HG03439 (cell line): ENCODE data around the gene FRMD4B.
A peak's percentile ranks its signal among the peaks of the same experiment; 100 is the strongest.
"Not testable (repeated sequence)": the region's sequence is repeated elsewhere in the genome, so short reads cannot be mapped to it uniquely, and the experiment has no call there.

ENCODE experiments used
- ATAC-seq: cut with Tn5 transposase; IDR thresholded peaks from one replicate; pipeline ENCODE4 v1.9.1; 2021; ENCODE audit warnings: mild to moderate bottlenecking, moderate library complexity; ENCODE audit not compliant: unreplicated experiment

The FRMD4B gene

GRCh38 chr3:69325151-69325550 lies 60.7 kb downstream of the FRMD4B start:
- ATAC-seq: no peak

DNA sequence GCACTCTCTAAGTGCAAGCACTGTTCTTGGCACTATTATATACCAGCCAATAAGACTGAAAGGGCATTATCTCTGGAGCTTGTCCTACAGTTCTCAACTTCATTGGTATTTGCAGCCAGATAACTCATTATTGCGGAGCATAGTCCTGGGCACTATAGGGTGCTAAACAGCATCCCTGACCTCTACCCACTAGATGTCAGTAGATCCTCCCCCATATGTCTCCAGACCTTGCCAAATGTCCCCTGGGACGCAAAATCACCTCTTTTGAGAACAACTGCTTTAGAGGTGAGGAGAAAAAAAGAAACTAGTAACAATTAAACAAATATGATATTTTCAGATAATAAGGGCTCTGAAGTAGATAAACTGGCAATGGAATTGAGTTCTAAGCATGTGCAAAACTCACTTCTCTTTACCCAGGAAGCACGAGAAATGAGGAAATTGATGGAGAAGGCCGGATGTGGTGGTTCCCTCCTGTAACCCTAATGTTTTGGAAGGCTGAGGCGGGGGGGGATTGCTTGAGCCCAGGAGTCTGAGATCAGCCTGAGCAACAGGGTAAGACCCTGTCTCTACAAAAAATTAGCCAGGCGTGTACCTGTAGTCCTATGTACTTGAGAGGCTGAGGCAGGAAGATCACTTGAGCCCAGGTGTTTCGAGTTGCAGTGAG lies 61.4 kb downstream of the FRMD4B start:
- peak; percentile 46 for ATAC-seq

DNA sequence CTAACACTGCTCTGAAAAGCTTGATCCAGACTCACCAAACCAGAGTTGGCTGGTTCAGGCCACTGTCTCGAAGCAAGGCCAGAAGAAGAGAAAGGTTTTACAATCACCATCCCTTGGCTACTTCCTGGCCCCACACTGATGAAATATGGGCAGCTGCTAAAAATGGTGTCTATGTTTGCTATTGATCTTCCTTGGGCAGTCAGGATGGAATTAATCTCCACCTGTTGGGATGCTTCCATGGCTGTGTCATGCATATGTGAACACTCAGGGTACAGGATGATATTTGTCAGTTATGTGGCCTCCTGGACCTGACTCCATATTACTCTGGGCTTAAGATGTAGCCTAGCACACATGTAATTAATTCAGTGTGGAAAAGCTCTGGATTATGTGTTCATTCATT lies 61.9 kb downstream of the FRMD4B start:
- no peak for ATAC-seq

- not testable (repeated sequence) for ATAC-seq
Observed at GRCh38 chr3:69322512-69322911, 63.4 kb downstream of the FRMD4B start.

- ATAC-seq: no peak
Observed at GRCh38 chr3:69322158-69322509, 63.8 kb downstream of the FRMD4B start.

DNA sequence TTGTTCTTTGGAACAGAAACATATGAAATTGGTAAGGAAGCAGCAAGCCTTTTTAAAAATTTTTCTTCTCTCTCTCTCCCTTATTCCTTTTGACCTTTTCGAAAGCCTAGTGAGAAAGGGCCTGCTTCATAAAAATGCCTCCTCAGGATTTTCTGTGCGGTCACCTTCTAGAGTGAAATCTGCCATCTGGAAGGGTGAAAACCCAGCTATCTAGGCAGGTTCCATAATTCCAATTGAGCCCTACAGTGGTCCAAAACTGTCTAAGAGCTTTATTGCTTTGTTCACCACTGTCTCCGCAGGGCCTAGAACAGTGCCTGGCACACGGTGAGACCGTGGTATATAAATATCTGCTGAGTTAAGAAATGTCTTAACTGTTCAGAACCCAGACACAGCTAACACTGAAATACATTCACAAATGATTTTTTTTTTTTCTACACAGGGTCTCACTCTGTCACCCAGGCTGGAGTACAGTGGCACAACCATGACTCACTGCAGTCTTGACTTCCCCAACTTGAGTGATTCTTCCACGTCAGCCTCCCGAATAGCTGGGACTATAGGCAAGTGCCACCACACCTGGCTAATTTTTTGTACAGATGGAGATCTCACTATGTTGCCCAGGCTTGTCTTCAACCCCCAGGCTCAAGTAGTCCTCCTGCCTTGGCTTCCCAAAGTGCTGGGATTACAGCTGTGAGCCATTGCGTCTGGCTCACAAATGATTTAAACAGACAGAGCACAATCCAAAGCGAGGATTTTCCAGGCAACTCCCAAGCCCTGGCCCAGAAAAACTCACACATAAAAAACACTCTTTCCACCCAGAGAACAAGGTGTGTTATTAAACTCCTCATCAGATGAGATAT lies 64.4 kb downstream of the FRMD4B start:
- no peak for ATAC-seq

- no peak for ATAC-seq
Observed at GRCh38 chr3:69320871-69321271, 65.0 kb downstream of the FRMD4B start.

- no peak for ATAC-seq
Observed at GRCh38 chr3:69319652-69320051, 66.2 kb downstream of the FRMD4B start.

- ATAC-seq: no peak
Observed at GRCh38 chr3:69318410-69318809, 67.5 kb downstream of the FRMD4B start.

GRCh38 chr3:69313251-69313650 lies 72.6 kb downstream of the FRMD4B start:
- ATAC-seq: no peak

DNA sequence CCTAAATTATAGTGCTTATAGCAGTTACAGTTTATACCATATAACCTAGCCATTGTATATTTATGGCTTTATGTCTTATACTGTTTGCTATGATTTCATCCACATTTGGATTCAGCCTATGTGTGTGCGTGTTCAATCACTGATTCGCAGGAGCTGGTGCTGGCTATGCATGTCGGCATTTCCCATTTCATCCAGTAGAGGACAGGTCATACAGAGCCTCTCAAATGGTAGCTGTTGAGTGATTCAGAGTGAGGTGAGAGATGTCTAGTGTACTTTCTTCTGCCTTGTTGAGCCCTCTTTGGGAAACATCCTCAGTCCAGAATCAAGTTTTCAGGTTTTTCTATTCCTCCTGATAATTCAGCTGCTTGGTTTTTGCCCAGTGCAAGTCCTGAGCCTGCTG lies 76.1 kb downstream of the FRMD4B start:
- ATAC-seq: no peak

DNA sequence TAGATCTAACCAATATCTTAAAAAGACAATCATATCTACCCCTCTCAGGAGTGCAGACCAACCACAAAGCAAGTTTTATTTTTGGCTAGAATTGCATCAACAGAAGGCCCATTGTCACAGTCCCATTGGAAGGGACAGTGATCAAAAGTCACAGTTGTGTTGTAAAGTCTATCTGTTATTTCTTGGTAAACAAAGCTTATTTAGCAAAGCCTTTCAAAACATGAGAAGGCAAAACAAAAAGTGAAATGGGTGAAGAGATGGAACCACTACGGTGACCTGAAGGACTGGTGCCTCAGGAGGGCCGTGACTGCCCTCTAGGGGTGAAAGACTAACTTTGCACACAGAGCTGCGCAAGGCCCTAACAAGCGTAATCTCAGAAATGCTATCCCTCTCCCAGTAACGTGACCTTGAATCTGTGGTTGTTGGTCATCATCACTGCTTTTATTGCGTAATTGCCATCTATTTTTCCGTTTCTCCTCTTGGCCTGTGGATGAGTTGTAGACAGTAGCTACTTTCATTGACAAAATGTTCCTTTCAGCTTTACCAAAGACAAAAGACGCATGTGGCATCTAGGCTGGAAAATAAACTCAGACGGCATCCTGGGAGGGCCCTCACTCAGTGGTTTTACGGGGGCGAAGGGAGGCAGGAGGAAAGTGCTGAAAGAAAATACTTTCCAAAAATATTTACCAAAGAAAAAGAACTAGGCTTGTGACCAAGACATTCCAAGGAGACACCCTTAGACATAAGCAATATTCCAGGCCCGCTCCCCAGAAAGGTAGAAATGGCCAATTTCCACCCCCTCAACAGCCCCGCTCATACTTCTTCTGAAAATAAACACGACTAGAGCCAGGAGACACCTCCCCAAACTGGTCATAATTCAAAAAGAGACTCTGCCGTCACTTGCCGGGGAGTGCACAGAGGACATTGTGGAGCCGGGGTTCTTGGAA lies 79.4 kb downstream of the FRMD4B start:
- peak; percentile 94 for ATAC-seq

DNA sequence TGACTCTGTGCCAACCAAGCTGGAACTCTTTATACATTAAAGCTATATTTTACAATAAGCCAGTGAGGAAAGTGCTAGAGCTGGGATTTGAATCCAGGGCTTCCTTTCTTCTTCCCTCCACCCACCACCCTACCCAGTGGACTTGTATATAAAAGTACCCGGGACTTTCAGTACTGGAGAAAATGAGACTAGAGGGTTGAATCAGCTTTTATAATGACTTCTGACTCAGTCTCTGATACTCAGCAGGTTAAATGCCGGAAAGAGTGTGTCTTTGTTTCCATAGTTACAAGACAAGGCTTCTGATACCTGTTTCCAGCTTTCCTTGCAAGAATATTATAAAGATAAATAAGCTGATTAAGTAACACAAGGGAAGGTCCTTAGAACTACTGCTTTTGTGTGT lies 80.9 kb downstream of the FRMD4B start:
- ATAC-seq: no peak

- ATAC-seq: no peak
Observed at GRCh38 chr3:69304396-69304795, 81.5 kb downstream of the FRMD4B start.

DNA sequence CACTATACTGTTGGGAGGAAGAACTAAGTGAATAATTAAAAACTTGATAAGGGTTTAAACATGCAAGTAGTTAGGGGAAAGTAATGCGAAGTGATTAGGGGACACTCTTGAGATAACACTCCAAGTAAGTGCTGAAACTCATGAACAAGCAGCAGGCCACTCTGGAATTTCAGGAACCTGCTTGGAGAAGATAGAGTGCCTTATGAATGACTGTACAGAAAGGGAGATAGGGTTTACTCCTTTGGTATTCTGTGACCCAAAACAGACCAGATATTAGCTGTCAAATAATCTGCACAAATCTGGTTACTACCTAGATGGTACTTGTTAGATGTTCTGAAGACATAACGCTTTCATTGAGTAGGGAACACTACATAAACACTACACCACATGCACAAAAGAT lies 85.6 kb downstream of the FRMD4B start:
- ATAC-seq: no peak

DNA sequence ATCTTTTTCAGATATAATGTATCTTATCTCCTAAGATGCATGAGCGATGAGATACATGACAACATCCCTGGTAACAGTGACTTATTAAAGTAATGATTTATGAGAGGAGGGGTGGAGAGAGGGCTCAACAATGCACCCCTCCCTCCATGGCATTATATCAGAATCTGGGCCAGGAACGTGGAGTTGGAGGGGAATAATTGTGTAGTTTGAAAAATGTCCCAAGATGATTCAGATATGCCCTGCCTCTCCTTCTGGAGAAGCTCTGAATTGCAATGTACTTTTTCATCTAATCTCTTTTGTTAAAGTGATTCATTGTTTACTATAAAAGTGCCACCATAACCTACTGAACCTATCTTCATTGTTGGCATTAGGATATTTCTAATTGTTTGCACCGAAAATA lies 86.5 kb downstream of the FRMD4B start:
- no peak for ATAC-seq

GRCh38 chr3:69297501-69297900 lies 88.4 kb downstream of the FRMD4B start:
- ATAC-seq: no peak

DNA sequence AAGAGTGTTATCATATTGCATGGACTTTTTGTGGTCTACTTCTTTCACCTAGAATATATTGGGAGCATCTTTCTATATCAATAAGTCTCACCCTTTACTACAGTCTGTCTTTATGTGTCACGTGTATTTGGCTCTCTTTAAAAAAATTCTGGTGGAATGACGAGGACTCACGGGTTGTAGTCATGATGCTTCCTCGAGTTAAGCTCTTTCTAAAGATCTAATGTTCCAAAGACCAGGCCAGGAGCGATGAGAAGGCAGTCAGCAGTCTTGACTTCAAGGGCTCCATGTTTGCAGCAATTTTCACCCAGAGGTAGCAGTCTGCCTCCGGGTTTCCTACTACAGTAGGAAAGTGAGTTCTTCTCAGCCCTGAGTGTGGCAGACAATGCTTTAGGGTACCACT lies 88.9 kb downstream of the FRMD4B start:
- no peak for ATAC-seq

DNA sequence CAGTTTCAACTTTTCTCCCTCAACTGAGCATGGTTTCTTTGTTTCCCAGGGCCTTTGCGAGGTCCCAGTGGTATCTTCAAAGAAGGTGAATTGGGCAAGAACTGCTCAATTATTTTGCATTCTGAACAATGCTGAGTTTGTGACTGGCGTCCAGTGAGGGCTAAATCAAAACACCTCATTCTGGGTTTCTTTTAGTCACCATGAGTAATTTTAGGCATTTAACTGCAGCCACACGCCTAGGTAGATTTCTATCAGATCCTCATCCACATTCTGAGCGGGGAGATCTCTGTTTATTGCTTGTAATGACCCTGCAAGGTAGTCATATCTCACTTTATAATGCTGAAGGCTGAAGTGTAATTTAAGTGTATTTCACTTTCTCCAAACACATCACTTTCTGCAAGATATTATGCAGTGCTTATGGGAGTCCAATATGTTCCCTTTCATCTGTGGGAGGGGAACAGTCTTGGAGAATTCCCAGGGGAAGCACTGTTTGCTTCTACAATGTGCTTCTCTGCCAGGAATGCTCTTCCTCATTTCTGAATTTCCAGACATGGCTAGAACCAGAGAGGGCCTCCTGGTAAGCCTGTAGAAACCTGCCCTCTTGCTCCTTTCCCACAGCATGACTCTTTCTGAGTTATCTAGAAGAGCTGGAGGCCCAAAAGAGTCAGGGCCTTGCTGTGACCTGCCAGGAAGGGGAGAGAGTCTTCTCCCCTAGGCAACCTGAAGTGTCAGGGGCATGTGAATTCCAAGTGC lies 91.7 kb downstream of the FRMD4B start:
- no peak for ATAC-seq

- ATAC-seq: no peak
Observed at GRCh38 chr3:69292959-69293574, 92.8 kb downstream of the FRMD4B start.
